K562 (cell line): ENCODE measurements around the gene ZAP70. TPM values are rescaled to one million over a fixed set of nuclear protein-coding genes. Genes with fewer than 3 reads are reported as not detected.
A peak's percentile ranks its signal among the peaks of the same experiment; 100 is the strongest.

Experiments used
- ATAC-seq: fragments of 200-7000 bp; cut with Tn5 transposase; 3 replicates; pipeline ENCODE4 v1.9.1; 2020; ENCODE audit warnings: moderate library complexity
- BruUV-seq: library from RNA; stranded (reverse); fragments of 400-500 nt; replicated peaks from 2 replicates; lab custom pipeline; 2021; lab: Mats Ljungman, UMichigan
- CTCF ChIA-PET: fragments of 300-600 bp; formaldehyde crosslinking; extraction: SDS; loops from one replicate; lab custom pipeline; 2021; ENCODE audit warnings: low intra/inter-chr PET ratio; lab: Yijun Ruan, JAX
- POLR2A ChIA-PET: fragments of 300-600, 350-650 bp; sonication (Branson Sonifier 250); formaldehyde crosslinking; extraction: SDS; loops from one replicate; lab custom pipeline; 2021; ENCODE audit warnings: antibody characterized with exemption, inconsistent platforms; lab: Yijun Ruan, JAX
- DNase-seq, 4 experiments: peaks; one replicate each; pipeline versions ENCODE4 v3.0.0 to v3.0.0-alpha.2; 2011 to 2018; ENCODE audit warnings: low spot score in 3 of 4, mixed read lengths in 3 of 4; ENCODE audit errors: extremely low read depth in 1 of 4
- FAIRE-seq: peaks from 2 replicates; lab custom pipeline; 2011; peaks lifted over from hg19 to GRCh38; lab: Jason Lieb, UNC
- H2AFZ ChIP-seq: 2 replicates; pipeline ENCODE4 v1.6.0; 2011; ENCODE audit warnings: low read depth, low read length, control low read depth, inconsistent platforms
- H3K27ac ChIP-seq: fragments of 200-600 bp; 3 replicates; pipeline ENCODE4 v1.8.0; 2011; ENCODE audit warnings: low read depth, mild to moderate bottlenecking, control low read depth, inconsistent platforms, low read length, moderate library complexity, mixed read lengths; ENCODE audit errors: extremely low read depth
- H3K27me3 ChIP-seq, 2 experiments: fragments of 300-600 bp in 1 of 2; 2 replicates in 1 of 2; 3 replicates in 1 of 2; pipeline versions ENCODE4 v1.6.0 to v1.8.0; 2011; ENCODE audit warnings: inconsistent platforms in 2 of 2, low read length in 2 of 2, mild to moderate bottlenecking in 1 of 2, mixed read lengths in 1 of 2, moderate library complexity in 1 of 2; ENCODE audit not compliant: control insufficient read depth in 2 of 2, insufficient read depth in 2 of 2
- H3K36me3 ChIP-seq: fragments of 300-600 bp; 3 replicates; pipeline ENCODE4 v1.8.0; 2011; ENCODE audit warnings: mild to moderate bottlenecking, low read length, inconsistent platforms; ENCODE audit not compliant: control insufficient read depth, insufficient read depth
- H3K4me1 ChIP-seq, 2 experiments: fragments of 200-600 bp in 1 of 2; replicated peaks in 1 of 2; 2 replicates in 1 of 2; 3 replicates in 1 of 2; pipeline versions ENCODE4 v1.5.1 to v1.8.0; 2011; ENCODE audit warnings: inconsistent platforms in 2 of 2, low read length in 2 of 2, mild to moderate bottlenecking in 1 of 2, mixed read lengths in 1 of 2, moderate library complexity in 1 of 2; ENCODE audit not compliant: control insufficient read depth in 2 of 2, insufficient read depth in 2 of 2
- H3K4me2 ChIP-seq: 2 replicates; pipeline ENCODE4 v1.6.1; 2011; ENCODE audit warnings: low read length, control low read depth, inconsistent platforms, mixed read lengths; ENCODE audit not compliant: insufficient read depth
- H3K4me3 ChIP-seq: fragments of 200-600 bp; sonication (generic), shearing (Covaris generic); 2 replicates; pipeline ENCODE4 v1.5.1; 2016; ENCODE audit warnings: control low read depth, inconsistent platforms
- H3K79me2 ChIP-seq: fragments of 200-600 bp; 3 replicates; pipeline ENCODE4 v1.8.0; 2011; ENCODE audit warnings: low read length, inconsistent platforms; ENCODE audit not compliant: control insufficient read depth, insufficient read depth
- H3K9ac ChIP-seq, 2 experiments: 2 replicates each; pipeline versions ENCODE4 v1.6.0 to v1.6.1; 2011; ENCODE audit warnings: low read depth in 2 of 2, low read length in 2 of 2, control low read depth in 1 of 2, inconsistent platforms in 1 of 2, mild to moderate bottlenecking in 1 of 2, mixed read lengths in 1 of 2; ENCODE audit not compliant: insufficient read depth in 1 of 2
- H3K9me1 ChIP-seq: one replicate; pipeline ENCODE4 v1.6.0; 2011; ENCODE audit warnings: inconsistent platforms, mild to moderate bottlenecking, low read length, moderate library complexity; ENCODE audit not compliant: control insufficient read depth, insufficient read depth
- H3K9me3 ChIP-seq: replicated peaks from 2 replicates; pipeline ENCODE4 v1.5.1; 2011; ENCODE audit warnings: low read depth, low read length, inconsistent platforms; ENCODE audit not compliant: control insufficient read depth, insufficient read depth
- H4K20me1 ChIP-seq: replicated peaks from 2 replicates; pipeline ENCODE4 v1.6.1; 2011; ENCODE audit warnings: low read length, inconsistent platforms, mixed read lengths; ENCODE audit not compliant: control insufficient read depth, insufficient read depth
- CREB3L1 ChIP-seq: fragments of 450-650 bp; IDR thresholded peaks from 2 replicates; pipeline ENCODE4 v1.6.1; 2014; ENCODE audit warnings: low read depth, mild to moderate bottlenecking, moderate library complexity, borderline replicate concordance
- EWSR1 ChIP-seq: fragments of 450-650 bp; IDR thresholded peaks from 2 replicates; pipeline ENCODE4 v1.6.1; 2018; ENCODE audit warnings: borderline replicate concordance, mild to moderate bottlenecking, low read depth, moderate library complexity; ENCODE audit not compliant: partially characterized antibody
- MYBL2 ChIP-seq, 2 experiments: fragments of 450-650 bp in 1 of 2; sonication (generic) in 1 of 2; formaldehyde crosslinking in 1 of 2; IDR thresholded peaks; 2 replicates each; pipeline versions ENCODE4 v1.6.1 to v1.8.1; 2017 to 2022; ENCODE audit warnings: borderline replicate concordance in 1 of 2, inconsistent platforms in 1 of 2, low read depth in 1 of 2, mild to moderate bottlenecking in 1 of 2, missing genetic modification reagents in 1 of 2, moderate library complexity in 1 of 2
- NFRKB ChIP-seq: fragments of 450-650 bp; IDR thresholded peaks from 2 replicates; pipeline ENCODE4 v1.6.1; 2016; ENCODE audit warnings: low read depth
- POLR3A ChIP-seq: IDR thresholded peaks from 2 replicates; pipeline ENCODE4 v1.6.1; 2011; ENCODE audit warnings: borderline replicate concordance, mild to moderate bottlenecking, moderate library complexity; ENCODE audit not compliant: insufficient read length, insufficient read depth; ENCODE audit errors: extremely low read depth
- SNRNP70 ChIP-seq: fragments of 200-400 bp; formaldehyde crosslinking; optimal IDR thresholded peaks from 2 replicates; pipeline ENCODE3; 2017; ENCODE audit warnings: low read depth, low read length
- ZNF766 ChIP-seq: fragments of 200-800 bp; sonication (Bioruptor generic); conservative IDR thresholded peaks from 2 replicates; pipeline ENCODE4 v1.6.1; 2016; ENCODE audit warnings: missing genetic modification characterization, missing compliant biosample characterization
- WGBS: fragments of 100-300 bp; shearing (Covaris generic); methylation state at CpG from one replicate; pipeline ENCODE4 v1.1.6; 2016; ENCODE audit warnings: low coverage, mixed read lengths; ENCODE audit not compliant: insufficient coverage; ENCODE audit errors: missing lambda C conversion rate; 5-methylcytosine and 5-hydroxymethylcytosine counted together
- in situ Hi-C: fragments of 300-500 bp; cut with MboI; formaldehyde crosslinking; loops from 4 replicates; pipeline ENCODE4 v1.15.0; 2018; ENCODE audit warnings: inconsistent platforms, mixed read lengths
- intact Hi-C: fragments of 100-400 bp; cut with micrococcal nuclease; formaldehyde crosslinking; loops from 2 replicates; pipeline ENCODE4 v1.14.2; 2022
- polyA plus RNA-seq, 8 experiments: library from polyadenylated mRNA; depleted of rRNA in 4 of 8; stranded (reverse) in 5 of 8; unstranded in 3 of 8; fragments of >200 nt; fragmentation: Nextera tagmentation in 2 of 8; fragmentation: Illumina TruSeq in 1 of 8; extraction: Ambion mirVana in 2 of 8; extraction: Trizol in 1 of 8; gene quantifications; 2 replicates each; pipeline versions ENCODE4 v1.2.1 to v1.2.3, GENCODE V29; 2011 to 2014; ENCODE audit warnings: inconsistent platforms in 1 of 8, missing spikeins in 1 of 8
- total RNA-seq, 7 experiments: library from RNA; depleted of rRNA in 6 of 7; stranded (reverse); fragments of >200 nt in 6 of 7; fragmentation: Illumina TruSeq in 2 of 7; extraction: Trizol in 2 of 7; gene quantifications; 2 replicates each; pipeline versions ENCODE4 v1.2.1 to v1.2.3, GENCODE V29; 2011 to 2021; ENCODE audit warnings: low replicate concordance in 1 of 7
- TF ChIP-seq, protein P1 (sequence below): fragments of 250-450 bp; sonication (Bioruptor Pico); IDR thresholded peaks from 2 replicates; pipeline ENCODE4 v1.5.0; 2020; ENCODE audit warnings: mild to moderate bottlenecking
- TF ChIP-seq, protein P2 (sequence below): fragments of 450-650 bp; formaldehyde crosslinking; IDR thresholded peaks from 2 replicates; pipeline ENCODE4 v1.4.0; 2022; ENCODE audit warnings: missing genetic modification characterization

The ZAP70 gene
- total and polyA plus RNA-seq, 9 of the 15 experiments (the other 6 are each of a cell fraction or from before 2014, with no cell fraction given), result 0.06 to 0.80 (median 0.21) TPM; not detected in 1

- TF ChIP-seq CREB3L1 (no peak), NFRKB (no peak), ZNF766 (peak; percentile 89)
- TF ChIP-seq, all 486 proteins: peak for 20
Observed at GRCh38 chr2:97673915-97674283, 39.5 kb upstream of the ZAP70 start (continued).

DNA sequence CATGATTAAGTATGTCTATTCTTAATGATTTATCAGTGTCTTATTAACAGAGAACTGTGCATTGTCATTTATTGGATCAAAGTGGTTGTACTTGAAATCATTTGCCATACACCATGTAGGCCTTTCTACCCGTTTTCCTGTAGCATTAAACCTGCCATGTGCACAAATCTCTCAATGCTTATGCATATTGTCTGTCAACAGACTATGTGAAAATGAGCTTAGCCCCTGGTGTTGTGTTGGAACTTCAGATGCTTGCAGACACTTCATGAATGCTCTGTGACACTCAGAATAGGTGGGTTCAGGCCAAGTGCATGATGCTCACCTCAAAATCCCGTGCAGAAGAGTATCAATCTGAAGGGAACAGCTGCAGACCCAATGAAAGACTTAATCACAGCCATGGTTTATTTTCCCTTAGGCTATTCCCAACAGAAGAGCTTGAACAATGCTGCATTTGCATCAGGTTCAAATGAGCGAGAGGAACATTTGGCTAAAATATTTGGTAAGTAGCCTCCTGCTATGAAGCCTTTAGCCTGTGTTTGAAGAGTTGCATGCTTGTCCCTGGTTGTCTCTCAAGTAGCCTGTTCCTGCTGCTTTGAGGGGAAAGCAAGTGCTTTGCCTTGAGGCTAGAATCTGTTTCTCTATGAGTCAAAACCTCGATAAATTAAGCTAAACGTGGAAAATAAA is 37.8 kb upstream of the ZAP70 start:
- no peaks in the 10 kb centered on the region for H3K36me3 ChIP-seq
- TF ChIP-seq, protein P1, sequence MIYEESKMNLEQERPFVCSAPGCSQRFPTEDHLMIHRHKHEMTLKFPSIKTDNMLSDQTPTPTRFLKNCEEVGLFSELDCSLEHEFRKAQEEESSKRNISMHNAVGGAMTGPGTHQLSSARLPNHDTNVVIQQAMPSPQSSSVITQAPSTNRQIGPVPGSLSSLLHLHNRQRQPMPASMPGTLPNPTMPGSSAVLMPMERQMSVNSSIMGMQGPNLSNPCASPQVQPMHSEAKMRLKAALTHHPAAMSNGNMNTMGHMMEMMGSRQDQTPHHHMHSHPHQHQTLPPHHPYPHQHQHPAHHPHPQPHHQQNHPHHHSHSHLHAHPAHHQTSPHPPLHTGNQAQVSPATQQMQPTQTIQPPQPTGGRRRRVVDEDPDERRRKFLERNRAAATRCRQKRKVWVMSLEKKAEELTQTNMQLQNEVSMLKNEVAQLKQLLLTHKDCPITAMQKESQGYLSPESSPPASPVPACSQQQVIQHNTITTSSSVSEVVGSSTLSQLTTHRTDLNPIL (CRISPR knock-in tag), result no peak
- TF ChIP-seq EWSR1 (no peak), POLR3A (no peak), MYBL2 (IDR thresholded peaks at IDR 0.05; ENCODE audit: low read depth) (no peak), MYBL2 (CRISPR knock-in tag; IDR thresholded peaks at IDR 0.05; ENCODE audit: borderline replicate concordance) (no peak), SNRNP70 (no peak)
- TF ChIP-seq, protein P2, sequence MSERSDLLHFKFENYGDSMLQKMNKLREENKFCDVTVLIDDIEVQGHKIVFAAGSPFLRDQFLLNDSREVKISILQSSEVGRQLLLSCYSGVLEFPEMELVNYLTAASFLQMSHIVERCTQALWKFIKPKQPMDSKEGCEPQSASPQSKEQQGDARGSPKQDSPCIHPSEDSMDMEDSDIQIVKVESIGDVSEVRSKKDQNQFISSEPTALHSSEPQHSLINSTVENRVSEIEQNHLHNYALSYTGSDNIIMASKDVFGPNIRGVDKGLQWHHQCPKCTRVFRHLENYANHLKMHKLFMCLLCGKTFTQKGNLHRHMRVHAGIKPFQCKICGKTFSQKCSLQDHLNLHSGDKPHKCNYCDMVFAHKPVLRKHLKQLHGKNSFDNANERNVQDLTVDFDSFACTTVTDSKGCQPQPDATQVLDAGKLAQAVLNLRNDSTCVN (CRISPR knock-in tag), result no peak
- TF ChIP-seq, all 486 proteins: peak for 0
- intact Hi-C loops, result no loop called here
- Histone ChIP-seq H3K27me3 (no peaks in the 10 kb centered on the region), H3K27ac (no peak overlapping the region), H3K4me3 (no peak overlapping the region), H4K20me1 (no peaks in the 10 kb centered on the region), H3K4me1 (peaks cover 11 to 26% of the 10 kb centered on the region in 2 experiments), H3K4me2 (no peak overlapping the region), H2AFZ (no peak overlapping the region), H3K9me1 (no peaks in the 10 kb centered on the region), H3K79me2 (no peaks in the 10 kb centered on the region), H3K9ac (no peak overlapping the region), H3K9me3 (no peaks in the 10 kb centered on the region)
- no TSS peak for BruUV-seq
- ATAC-seq (no peak), FAIRE-seq (no peak), DNase-seq (no peak)
- CTCF ChIA-PET, result no interaction called here
- WGBS, result 34% methylated on average over 5 of the region's 5 CpGs
- in situ Hi-C loops, result no loop called here
- POLR2A ChIA-PET, result interaction anchor here (3.4 kb wide), 1 partner anchor 10 kb away, joined by 15 read pairs; the partner anchor contains the start of gene ACTR1B
